Right atrium auricular region (tissue), 2 donors: ENCODE measurements around the gene ACAD9. TPM values are rescaled to one million over a fixed set of nuclear protein-coding genes. Genes with fewer than 3 reads are reported as not detected.

Source experiments
- DNase-seq: peaks from one replicate; pipeline ENCODE4 v3.0.0-alpha.2; 2019; ENCODE audit warnings: low spot score
- H3K27ac ChIP-seq, 2 donors: fragments of 200-600 bp; sonication (generic); 1 replicate in 1 of 2; 2 replicates in 1 of 2; pipeline ENCODE4 v1.5.1; 2016 to 2019
- H3K27me3 ChIP-seq, 2 donors: fragments of 200-600 bp; sonication (generic); one replicate each; pipeline versions ENCODE4 v1.5.1 to v1.6.0; 2017 to 2019
- H3K36me3 ChIP-seq: fragments of 200-600 bp; sonication (generic); one replicate; pipeline ENCODE4 v1.5.1; 2016
- H3K4me1 ChIP-seq, 2 donors: fragments of 200-600 bp; sonication (generic); one replicate each; pipeline versions ENCODE4 v1.5.1 to v1.6.0; 2017 to 2019
- H3K4me3 ChIP-seq, 2 donors: fragments of 200-600 bp; sonication (generic); 1 replicate in 1 of 2; 2 replicates in 1 of 2; pipeline ENCODE4 v1.5.1; 2017 to 2019; ENCODE audit warnings: mild to moderate bottlenecking in 1 of 2, moderate library complexity in 1 of 2
- H3K9me3 ChIP-seq, 2 donors: fragments of 200-600 bp; sonication (generic); one replicate each; pipeline ENCODE4 v1.5.1; 2019
- total RNA-seq, 2 donors: library from RNA; depleted of rRNA; stranded (reverse); fragments of >200 nt; gene quantifications; one replicate each; pipeline ENCODE4 v1.1.0, GENCODE V29; 2016
- TF ChIP-seq, protein P1 (sequence below), 2 donors: fragments of 200-600 bp; sonication (generic); IDR thresholded peaks; one replicate each; pipeline ENCODE4 v1.5.1; 2019; ENCODE audit warnings: antibody characterized with exemption in 2 of 2

The ACAD9 gene
- total RNA-seq, 2 donors from 2014 or later = 27.6 to 34.3 TPM

DNA sequence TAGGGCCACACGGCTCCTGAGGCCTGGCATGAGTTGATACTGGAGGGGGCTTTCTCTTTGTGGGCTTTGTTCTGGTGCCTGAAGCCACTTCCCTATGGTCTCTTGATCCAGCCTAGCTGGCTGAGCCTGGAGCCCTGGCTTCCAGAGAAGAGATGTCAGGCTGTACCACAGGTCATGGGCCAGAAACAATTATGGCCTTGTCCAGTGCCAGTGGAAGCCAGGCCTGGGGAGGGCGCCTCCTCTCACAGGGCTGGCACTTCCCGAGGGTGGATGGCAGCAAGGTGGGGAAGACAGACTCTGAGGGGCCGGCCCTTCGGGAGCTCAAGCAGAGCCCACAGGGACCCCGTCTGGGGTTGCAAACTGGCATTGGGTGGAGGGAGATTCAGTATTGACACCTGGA lies 34.9 kb upstream of the ACAD9 start:
- Histone ChIP-seq H3K4me1 (peaks cover 2 to 18% of the 10 kb centered on the region in 2 donors), H3K9me3 (no peaks in the 10 kb centered on the region), H3K36me3 (no peaks in the 10 kb centered on the region), H3K4me3 (no peak overlapping the region), H3K27ac (no peak overlapping the region), H3K27me3 (no peaks in the 10 kb centered on the region)
- no peak for DNase-seq
- TF ChIP-seq, protein P1, sequence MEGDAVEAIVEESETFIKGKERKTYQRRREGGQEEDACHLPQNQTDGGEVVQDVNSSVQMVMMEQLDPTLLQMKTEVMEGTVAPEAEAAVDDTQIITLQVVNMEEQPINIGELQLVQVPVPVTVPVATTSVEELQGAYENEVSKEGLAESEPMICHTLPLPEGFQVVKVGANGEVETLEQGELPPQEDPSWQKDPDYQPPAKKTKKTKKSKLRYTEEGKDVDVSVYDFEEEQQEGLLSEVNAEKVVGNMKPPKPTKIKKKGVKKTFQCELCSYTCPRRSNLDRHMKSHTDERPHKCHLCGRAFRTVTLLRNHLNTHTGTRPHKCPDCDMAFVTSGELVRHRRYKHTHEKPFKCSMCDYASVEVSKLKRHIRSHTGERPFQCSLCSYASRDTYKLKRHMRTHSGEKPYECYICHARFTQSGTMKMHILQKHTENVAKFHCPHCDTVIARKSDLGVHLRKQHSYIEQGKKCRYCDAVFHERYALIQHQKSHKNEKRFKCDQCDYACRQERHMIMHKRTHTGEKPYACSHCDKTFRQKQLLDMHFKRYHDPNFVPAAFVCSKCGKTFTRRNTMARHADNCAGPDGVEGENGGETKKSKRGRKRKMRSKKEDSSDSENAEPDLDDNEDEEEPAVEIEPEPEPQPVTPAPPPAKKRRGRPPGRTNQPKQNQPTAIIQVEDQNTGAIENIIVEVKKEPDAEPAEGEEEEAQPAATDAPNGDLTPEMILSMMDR (IDR thresholded peaks at IDR 0.05) = no peak

DNA sequence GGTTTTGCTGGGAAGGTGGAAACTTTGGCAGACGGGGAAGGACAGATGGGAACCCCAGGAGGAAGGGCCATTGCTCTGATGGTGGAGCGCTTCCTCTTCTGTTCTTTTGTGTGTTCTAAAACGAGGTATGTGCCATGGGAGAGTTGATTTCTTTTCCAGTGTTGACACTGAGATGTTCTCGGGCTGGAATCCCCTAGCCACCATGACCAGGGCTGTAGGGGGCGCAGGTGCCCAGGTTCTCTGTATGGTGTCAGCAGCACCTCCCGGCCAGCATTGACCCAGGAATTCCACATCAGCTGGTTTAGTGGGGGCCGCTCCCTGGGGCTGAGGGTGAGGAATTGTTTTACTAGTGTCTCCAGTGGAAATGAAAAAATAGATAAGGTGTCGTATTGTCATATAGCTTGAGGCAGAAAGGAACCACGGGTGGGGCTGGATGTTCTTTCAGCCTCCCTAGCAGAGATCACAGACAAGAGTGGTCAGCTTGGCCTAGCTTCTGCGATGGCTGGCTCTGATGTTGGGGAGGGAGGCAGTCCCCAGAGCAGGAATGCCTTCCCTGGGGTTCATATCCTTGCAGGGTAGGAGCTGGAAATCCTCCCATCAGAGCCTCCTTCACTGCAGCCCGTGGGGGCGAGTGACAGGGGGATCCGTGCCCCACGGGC lies 34.2 kb upstream of the ACAD9 start:
- no peaks in the 10 kb centered on the region for H3K27me3 ChIP-seq
- DNase-seq = no peak
- peaks cover 0 to 18% of the 10 kb centered on the region in 2 donors for H3K4me1 ChIP-seq
- no peaks in the 10 kb centered on the region for H3K36me3 ChIP-seq
- H3K4me3 ChIP-seq = peak overlapping the region; percentile 28 to 57
- H3K9me3 ChIP-seq = no peaks in the 10 kb centered on the region
- TF ChIP-seq, protein P1 (IDR thresholded peaks at IDR 0.05) = no peak
- peak overlapping the region; percentile 89 to 90 for H3K27ac ChIP-seq

DNA sequence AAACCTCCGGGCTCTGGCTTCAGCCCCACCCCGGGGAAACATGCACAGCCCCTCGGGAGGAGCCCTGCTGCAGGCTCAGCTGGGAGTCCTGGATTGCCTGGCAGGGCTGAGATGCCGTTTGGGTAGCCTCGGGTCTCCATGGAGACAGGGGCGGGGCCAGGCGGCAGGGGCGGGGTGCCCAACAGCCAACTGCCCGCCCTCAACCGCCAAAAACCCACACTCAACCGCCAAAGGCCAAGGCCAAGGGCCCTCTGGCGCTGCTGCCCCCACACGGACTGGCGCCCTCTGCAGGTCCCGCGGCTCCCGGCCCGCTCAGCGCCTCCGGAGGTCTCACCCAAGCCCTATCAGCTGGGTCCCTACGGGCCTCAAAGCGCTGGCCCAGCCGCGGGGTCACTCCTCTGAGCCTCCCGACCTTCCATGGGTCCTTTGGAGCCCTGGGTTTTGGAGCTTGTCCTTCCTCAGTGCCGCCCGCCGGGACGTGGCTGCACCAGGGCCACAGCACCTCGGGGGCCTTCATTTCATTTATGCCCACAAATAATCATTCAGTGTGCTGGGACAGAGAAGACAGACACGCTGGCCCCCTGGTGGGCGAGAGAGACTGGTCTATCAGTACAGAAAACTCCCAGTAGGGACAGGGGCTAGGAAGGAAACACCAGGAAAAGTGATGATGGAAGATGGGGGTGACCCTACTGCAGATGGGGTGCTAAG lies 33.5 kb upstream of the ACAD9 start:
- Histone ChIP-seq H3K4me1 (peaks cover 0 to 18% of the 10 kb centered on the region in 2 donors), H3K9me3 (no peaks in the 10 kb centered on the region), H3K27me3 (no peaks in the 10 kb centered on the region), H3K4me3 (peak overlapping the region; percentile 28 to 57), H3K27ac (peak overlapping the region; percentile 89 to 90), H3K36me3 (no peaks in the 10 kb centered on the region)
- TF ChIP-seq, protein P1 (IDR thresholded peaks at IDR 0.05) = peak; percentile 61 to 77
- peak; percentile 82 for DNase-seq

DNA sequence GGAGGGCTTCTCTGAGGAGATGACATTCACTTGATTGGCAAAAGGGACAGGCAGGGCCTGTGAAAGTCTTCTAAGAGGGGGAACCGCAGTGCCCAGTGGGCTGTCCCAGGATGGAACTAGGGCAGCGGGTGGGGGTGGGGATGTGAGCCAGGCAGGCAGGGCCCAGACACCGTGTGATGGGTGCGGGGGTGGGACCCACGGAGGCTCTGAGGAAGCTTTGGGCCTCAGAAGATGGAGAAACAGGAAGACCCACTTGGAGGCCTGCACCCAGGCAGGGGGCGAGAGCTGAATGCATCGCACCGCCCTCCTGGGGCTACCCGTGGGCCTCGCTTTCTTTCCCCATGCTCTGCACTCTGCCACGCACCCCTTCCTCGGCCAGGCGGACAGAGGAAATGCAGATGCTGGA lies 32.9 kb upstream of the ACAD9 start:
- Histone ChIP-seq H3K9me3 (no peaks in the 10 kb centered on the region), H3K36me3 (no peaks in the 10 kb centered on the region), H3K27ac (peak overlapping the region; percentile 89 to 90), H3K4me1 (peaks cover 0 to 18% of the 10 kb centered on the region in 2 donors), H3K27me3 (no peaks in the 10 kb centered on the region), H3K4me3 (peak overlapping the region in 1 of 2 donors; percentile 57)
- DNase-seq = no peak
- TF ChIP-seq, protein P1 (IDR thresholded peaks at IDR 0.05) = no peak

DNA sequence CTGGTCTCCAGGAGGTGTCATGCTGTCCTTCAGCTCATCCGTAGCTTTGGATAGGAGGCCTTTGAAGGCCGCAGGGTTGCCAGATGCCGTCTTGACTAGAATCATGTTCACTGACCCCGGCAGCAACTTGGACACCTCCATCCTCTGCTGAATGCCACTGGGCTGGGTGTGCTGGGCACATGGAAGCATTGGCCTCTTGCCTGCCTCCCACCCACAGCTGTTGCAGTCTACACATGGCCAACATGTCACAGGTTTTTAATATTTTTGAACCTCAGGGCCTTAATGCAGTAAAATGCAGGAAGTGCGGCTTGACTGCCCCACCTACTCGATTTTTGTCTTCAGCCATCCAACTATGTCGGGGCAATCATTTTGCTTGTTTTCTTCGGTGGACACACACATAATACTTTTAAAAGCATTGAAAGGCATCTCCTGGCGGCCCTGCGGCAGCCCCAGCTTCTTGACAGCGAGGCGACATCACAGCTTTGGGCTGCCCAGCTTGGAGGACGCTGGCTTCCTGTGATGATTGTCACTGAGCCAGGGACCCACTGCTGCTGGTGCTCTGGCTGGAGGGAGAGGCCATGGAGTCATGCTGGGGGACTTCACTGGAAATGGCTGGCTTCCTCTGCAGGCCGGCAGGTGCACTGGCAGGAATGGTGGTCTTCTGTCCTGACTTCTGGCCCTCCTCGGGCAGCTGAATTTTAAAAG lies 31.6 kb upstream of the ACAD9 start:
- H3K36me3 ChIP-seq = no peaks in the 10 kb centered on the region
- H3K27me3 ChIP-seq = no peaks in the 10 kb centered on the region
- TF ChIP-seq, protein P1 (IDR thresholded peaks at IDR 0.05) = no peak
- peaks cover 0 to 18% of the 10 kb centered on the region in 2 donors for H3K4me1 ChIP-seq
- H3K9me3 ChIP-seq = no peaks in the 10 kb centered on the region
- no peak for DNase-seq
- H3K4me3 ChIP-seq = no peak overlapping the region
- peak overlapping the region in 1 of 2 donors; percentile 10 for H3K27ac ChIP-seq
